H9 (cell line): ENCODE data around the gene CAMTA1. TPM values are rescaled to one million over a fixed set of nuclear protein-coding genes. Genes with fewer than 3 reads are reported as not detected.

Source experiments
- DNase-seq: peaks from one replicate; pipeline ENCODE4 v3.0.0-alpha.2; 2017
- H2AFZ ChIP-seq: one replicate; pipeline ENCODE4 v1.6.1; 2013; ENCODE audit warnings: mild to moderate bottlenecking, low read length, control low read depth, moderate library complexity
- H2AK5ac ChIP-seq: 2 replicates; pipeline ENCODE4 v1.6.1; 2013; ENCODE audit warnings: low read length, control low read depth, mixed read lengths; ENCODE audit not compliant: insufficient read length
- H2BK120ac ChIP-seq: one replicate; pipeline ENCODE4 v1.6.1; 2013; ENCODE audit warnings: low read depth, mild to moderate bottlenecking, low read length, control low read depth, inconsistent platforms; ENCODE audit not compliant: poor library complexity, severe bottlenecking
- H2BK12ac ChIP-seq: 2 replicates; pipeline ENCODE4 v1.6.1; 2013; ENCODE audit warnings: low read length, control low read depth, mixed read lengths, low read depth; ENCODE audit not compliant: insufficient read length
- H2BK15ac ChIP-seq: 2 replicates; pipeline ENCODE4 v1.6.1; 2013; ENCODE audit warnings: low read depth, low read length, control low read depth
- H2BK20ac ChIP-seq: one replicate; pipeline ENCODE4 v1.6.1; 2013; ENCODE audit warnings: low read depth, mild to moderate bottlenecking, low read length, control low read depth, inconsistent platforms; ENCODE audit not compliant: poor library complexity, severe bottlenecking
- H2BK5ac ChIP-seq: 2 replicates; pipeline ENCODE4 v1.6.1; 2013; ENCODE audit warnings: low read length, control low read depth, mixed read lengths; ENCODE audit not compliant: insufficient read length
- H3K14ac ChIP-seq: 2 replicates; pipeline ENCODE4 v1.6.1; 2013; ENCODE audit warnings: low read length, control low read depth; ENCODE audit not compliant: insufficient read depth
- H3K18ac ChIP-seq: 2 replicates; pipeline ENCODE4 v1.6.1; 2013; ENCODE audit warnings: low read depth, mild to moderate bottlenecking, mixed read lengths, low read length, control low read depth; ENCODE audit not compliant: insufficient read length
- H3K23ac ChIP-seq: 2 replicates; pipeline ENCODE4 v1.6.1; 2013; ENCODE audit warnings: low read length, control low read depth, mixed read lengths, low read depth; ENCODE audit not compliant: insufficient read length
- H3K23me2 ChIP-seq: 2 replicates; pipeline ENCODE4 v1.6.1; 2013; ENCODE audit warnings: low read depth, mild to moderate bottlenecking, mixed read lengths, low read length, control low read depth; ENCODE audit not compliant: insufficient read length, poor library complexity, severe bottlenecking
- H3K27ac ChIP-seq: 2 replicates; pipeline ENCODE4 v1.5.1; 2013; ENCODE audit warnings: low read length, control low read depth, mixed read lengths, low read depth; ENCODE audit not compliant: insufficient read length
- H3K27me3 ChIP-seq: 2 replicates; pipeline ENCODE4 v1.6.1; 2013; ENCODE audit warnings: low read length, control low read depth, inconsistent platforms; ENCODE audit not compliant: insufficient read depth
- H3K4ac ChIP-seq: 2 replicates; pipeline ENCODE4 v1.6.1; 2013; ENCODE audit warnings: low read depth, mild to moderate bottlenecking, control low read depth, inconsistent platforms, low read length, moderate library complexity
- H3K4me1 ChIP-seq: 2 replicates; pipeline ENCODE4 v1.6.1; 2013; ENCODE audit warnings: low read length, control low read depth, inconsistent platforms; ENCODE audit not compliant: insufficient read depth
- H3K4me2 ChIP-seq: 2 replicates; pipeline ENCODE4 v1.6.1; 2013; ENCODE audit warnings: low read length, control low read depth, mixed read lengths; ENCODE audit not compliant: insufficient read length, insufficient read depth
- H3K56ac ChIP-seq: 2 replicates; pipeline ENCODE4 v1.6.1; 2013; ENCODE audit warnings: low read depth, mild to moderate bottlenecking, mixed read lengths, low read length, control low read depth; ENCODE audit not compliant: insufficient read length
- H3K79me1 ChIP-seq: 2 replicates; pipeline ENCODE4 v1.6.1; 2013; ENCODE audit warnings: low read depth, mild to moderate bottlenecking, moderate library complexity, low read length, control low read depth, inconsistent platforms; ENCODE audit not compliant: insufficient read depth, poor library complexity, severe bottlenecking
- H3K79me2 ChIP-seq: 2 replicates; pipeline ENCODE4 v1.6.1; 2013; ENCODE audit warnings: low read length, control low read depth, inconsistent platforms; ENCODE audit not compliant: insufficient read depth
- H3K9ac ChIP-seq: 2 replicates; pipeline ENCODE4 v1.6.1; 2013; ENCODE audit warnings: low read length, control low read depth, mixed read lengths; ENCODE audit not compliant: insufficient read length; ENCODE audit errors: extremely low read depth
- H3K9me3 ChIP-seq: one replicate; pipeline ENCODE4 v1.6.1; 2013; ENCODE audit warnings: low read depth, low read length, inconsistent platforms; ENCODE audit not compliant: control insufficient read depth
- H3T11ph ChIP-seq: one replicate; pipeline ENCODE4 v1.6.1; 2013; ENCODE audit warnings: mild to moderate bottlenecking, low read length, control low read depth, inconsistent platforms
- H4K20me1 ChIP-seq: one replicate; pipeline ENCODE4 v1.6.1; 2013; ENCODE audit not compliant: control insufficient read depth, insufficient read length, insufficient read depth
- H4K5ac ChIP-seq: 2 replicates; pipeline ENCODE4 v1.6.1; 2013; ENCODE audit warnings: low read depth, mild to moderate bottlenecking, mixed read lengths, low read length, control low read depth; ENCODE audit not compliant: insufficient read length
- H4K8ac ChIP-seq: replicated peaks from 2 replicates; pipeline ENCODE4 v1.6.1; 2013; ENCODE audit warnings: low read length, control low read depth, mixed read lengths, low read depth; ENCODE audit not compliant: insufficient read length
- H4K91ac ChIP-seq: 2 replicates; pipeline ENCODE4 v1.6.1; 2013; ENCODE audit warnings: low read depth, mild to moderate bottlenecking, moderate library complexity, mixed read lengths, low read length, control low read depth; ENCODE audit not compliant: insufficient read length
- H3K27ac Mint-ChIP-seq, 3 experiments: 2 replicates in 2 of 3; 3 replicates in 1 of 3; pipeline ENCODE4 v1.8.0; 2020 to 2021; ENCODE audit warnings: mixed read lengths in 3 of 3, mild to moderate bottlenecking in 1 of 3, moderate library complexity in 1 of 3
- H3K27me3 Mint-ChIP-seq: 2 replicates; pipeline ENCODE4 v1.8.0; 2021; ENCODE audit warnings: low read depth, mild to moderate bottlenecking, moderate library complexity, mixed read lengths
- H3K36me3 Mint-ChIP-seq, 3 experiments: 2 replicates in 2 of 3; 3 replicates in 1 of 3; pipeline ENCODE4 v1.8.0; 2020 to 2021; ENCODE audit warnings: low read depth in 3 of 3, mixed read lengths in 3 of 3; ENCODE audit not compliant: insufficient read depth in 1 of 3
- H3K4me1 Mint-ChIP-seq, 2 experiments: 2 replicates each; pipeline ENCODE4 v1.8.0; 2020; ENCODE audit warnings: mixed read lengths in 2 of 2
- H3K4me3 Mint-ChIP-seq, 2 experiments: 2 replicates in 1 of 2; 3 replicates in 1 of 2; pipeline ENCODE4 v1.8.0; 2020 to 2021; ENCODE audit warnings: mild to moderate bottlenecking in 2 of 2, mixed read lengths in 2 of 2, moderate library complexity in 1 of 2
- H3K9me3 Mint-ChIP-seq, 2 experiments: 2 replicates in 1 of 2; 3 replicates in 1 of 2; pipeline ENCODE4 v1.8.0; 2020; ENCODE audit warnings: mild to moderate bottlenecking in 2 of 2, mixed read lengths in 2 of 2, moderate library complexity in 1 of 2
- WGBS: extraction: QIAGEN DNeasy Blood & Tissue Kit; methylation state at CpG from one replicate; pipeline ENCODE4 v1.1.7; 2013; ENCODE audit warnings: missing lambda C conversion rate, low lambda C conversion rate, mixed read lengths; ENCODE audit not compliant: insufficient read length; ENCODE audit errors: extremely low coverage; 5-methylcytosine and 5-hydroxymethylcytosine counted together
- total RNA-seq: library from RNA; stranded (reverse); gene quantifications from 2 replicates; pipeline ENCODE4 v1.2.1, GENCODE V29; 2021
- TF ChIP-seq, protein P1 (sequence below): fragments of 200-600 bp; sonication (generic); conservative IDR thresholded peaks from 3 replicates; pipeline ENCODE4 v1.8.0; 2021; ENCODE audit warnings: antibody characterized with exemption, mild to moderate bottlenecking

The CAMTA1 gene
- total RNA-seq, 1 experiment from 2014 or later, result 115 TPM

DNA sequence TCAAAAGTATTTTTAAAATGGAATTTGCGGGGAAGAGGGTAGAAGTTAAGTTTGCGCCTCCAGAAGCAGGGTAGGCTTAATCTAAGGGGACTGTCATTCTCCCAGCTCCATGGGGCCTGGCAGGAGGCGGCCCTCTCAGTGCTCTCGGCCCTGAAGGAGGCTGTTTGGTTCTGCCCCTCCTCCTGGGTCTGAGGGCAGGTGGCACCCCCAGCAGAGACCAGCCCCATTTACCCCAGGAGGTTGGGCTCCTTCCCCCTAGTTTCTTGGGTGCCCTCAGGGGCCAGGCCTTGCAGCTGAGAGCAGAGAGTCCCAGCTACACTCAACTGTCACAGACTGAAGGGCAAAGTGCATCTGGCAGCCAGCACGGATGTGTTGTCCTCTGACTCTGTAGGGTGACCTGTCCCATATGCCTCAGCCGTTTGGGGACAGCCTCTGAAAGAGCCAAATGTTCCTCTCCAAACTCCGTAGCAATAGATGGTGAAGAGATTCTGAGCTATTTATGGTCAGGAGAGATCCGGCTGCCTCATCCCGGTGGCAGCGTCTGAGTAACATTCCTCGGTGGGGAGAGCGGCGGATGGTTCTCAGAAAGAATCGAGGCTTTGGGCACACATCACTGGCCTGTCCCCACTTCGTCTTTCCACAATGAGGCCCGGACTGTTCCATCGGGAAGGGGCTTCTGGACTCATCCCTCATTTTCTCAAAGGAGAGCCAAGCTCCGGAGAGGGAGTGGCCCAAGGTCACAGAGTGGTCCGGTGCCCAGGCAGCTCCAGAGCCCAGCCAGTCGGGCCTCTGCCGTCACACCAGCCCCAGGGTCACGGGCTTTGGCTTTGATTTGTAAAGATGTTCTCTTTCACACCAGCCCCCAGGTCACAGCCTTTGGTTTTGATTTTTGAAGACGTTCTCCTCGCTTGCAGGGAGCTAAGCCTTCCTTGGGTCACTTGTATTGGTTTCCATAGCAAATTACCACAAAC, 561.6 kb downstream of the CAMTA1 start:
- Mint-ChIP-seq H3K27ac (no peak overlapping the region), H3K9me3 (no peaks in the 10 kb centered on the region), H3K4me1 (peaks cover 4 to 8% of the 10 kb centered on the region in 2 experiments), H3K27me3 (no peaks in the 10 kb centered on the region), H3K36me3 (no peaks in the 10 kb centered on the region; a peak in 1 of 7 replicates), H3K4me3 (no peak overlapping the region)
- H3K4me2 ChIP-seq, result no peak overlapping the region
- H2BK15ac ChIP-seq, result no peak overlapping the region
- no peak overlapping the region for H3K14ac ChIP-seq
- no peak overlapping the region for H3K56ac ChIP-seq
- no peak overlapping the region for H2BK5ac ChIP-seq
- H4K8ac ChIP-seq, result no peak overlapping the region
- H2BK120ac ChIP-seq, result no peak overlapping the region
- H4K20me1 ChIP-seq, result no peaks in the 10 kb centered on the region
- DNase-seq, result no peak
- H3K23me2 ChIP-seq, result no peaks in the 10 kb centered on the region
- H3K79me1 ChIP-seq, result no peaks in the 10 kb centered on the region
- no peak overlapping the region for H3K4ac ChIP-seq
- no peak overlapping the region for H3K23ac ChIP-seq
- H3K9me3 ChIP-seq, result no peaks in the 10 kb centered on the region
- H2AFZ ChIP-seq, result no peak overlapping the region
- H3K27me3 ChIP-seq, result no peaks in the 10 kb centered on the region
- H3T11ph ChIP-seq, result no peak overlapping the region
- no peaks in the 10 kb centered on the region for H3K79me2 ChIP-seq
- no peak overlapping the region for H3K27ac ChIP-seq
- no CpG with 5 or more reads among the region's 24 CpGs for WGBS
- H2BK20ac ChIP-seq, result no peak overlapping the region
- H2BK12ac ChIP-seq, result no peak overlapping the region
- peak overlapping the region; percentile 17 for H4K5ac ChIP-seq
- no peak overlapping the region for H3K18ac ChIP-seq
- no peak overlapping the region for H2AK5ac ChIP-seq
- H3K9ac ChIP-seq, result no peak overlapping the region
- TF ChIP-seq, protein P1, sequence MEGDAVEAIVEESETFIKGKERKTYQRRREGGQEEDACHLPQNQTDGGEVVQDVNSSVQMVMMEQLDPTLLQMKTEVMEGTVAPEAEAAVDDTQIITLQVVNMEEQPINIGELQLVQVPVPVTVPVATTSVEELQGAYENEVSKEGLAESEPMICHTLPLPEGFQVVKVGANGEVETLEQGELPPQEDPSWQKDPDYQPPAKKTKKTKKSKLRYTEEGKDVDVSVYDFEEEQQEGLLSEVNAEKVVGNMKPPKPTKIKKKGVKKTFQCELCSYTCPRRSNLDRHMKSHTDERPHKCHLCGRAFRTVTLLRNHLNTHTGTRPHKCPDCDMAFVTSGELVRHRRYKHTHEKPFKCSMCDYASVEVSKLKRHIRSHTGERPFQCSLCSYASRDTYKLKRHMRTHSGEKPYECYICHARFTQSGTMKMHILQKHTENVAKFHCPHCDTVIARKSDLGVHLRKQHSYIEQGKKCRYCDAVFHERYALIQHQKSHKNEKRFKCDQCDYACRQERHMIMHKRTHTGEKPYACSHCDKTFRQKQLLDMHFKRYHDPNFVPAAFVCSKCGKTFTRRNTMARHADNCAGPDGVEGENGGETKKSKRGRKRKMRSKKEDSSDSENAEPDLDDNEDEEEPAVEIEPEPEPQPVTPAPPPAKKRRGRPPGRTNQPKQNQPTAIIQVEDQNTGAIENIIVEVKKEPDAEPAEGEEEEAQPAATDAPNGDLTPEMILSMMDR, result 0 out of 3 replicates have a peak, but pooled peaks have one; percentile 3
- no peaks in the 10 kb centered on the region for H3K4me1 ChIP-seq
- no peak overlapping the region for H4K91ac ChIP-seq
